GM21576 (cell line): ENCODE measurements around the gene HSD17B11.
"Not testable (repeated sequence)": the region's sequence is repeated elsewhere in the genome, so short reads cannot be mapped to it uniquely, and the experiment has no call there.

Source experiments
- ATAC-seq: cut with Tn5 transposase; IDR thresholded peaks from one replicate; pipeline ENCODE4 v1.9.1; 2021; ENCODE audit warnings: mild to moderate bottlenecking, moderate library complexity; ENCODE audit not compliant: unreplicated experiment

Gene HSD17B11

GRCh38 chr4:87309625-87310024 is 81.4 kb downstream of the HSD17B11 start:
- ATAC-seq: no peak

- no peak for ATAC-seq
These were observed 84.9 kb downstream of the HSD17B11 start for GRCh38 chr4:87306056-87306455.

GRCh38 chr4:87305562-87305961 is 85.4 kb downstream of the HSD17B11 start:
- no peak for ATAC-seq

GRCh38 chr4:87304745-87305432 is 86.1 kb downstream of the HSD17B11 start:
- ATAC-seq: no peak

- no peak for ATAC-seq
These were observed 91.1 kb downstream of the HSD17B11 start for GRCh38 chr4:87299898-87300297.

- no peak for ATAC-seq
These were observed 92.6 kb downstream of the HSD17B11 start for GRCh38 chr4:87298362-87298761.

- ATAC-seq: not testable (repeated sequence)
These were observed 96.1 kb downstream of the HSD17B11 start for GRCh38 chr4:87294911-87295310.

GRCh38 chr4:87293889-87294288 is 97.1 kb downstream of the HSD17B11 start:
- not testable (repeated sequence) for ATAC-seq

GRCh38 chr4:87286970-87287369 is 104.0 kb downstream of the HSD17B11 start:
- no peak for ATAC-seq
